Activated naive CD8-positive, alpha-beta T cell treated with anti-CD3 and anti-CD28 coated beads, Interleukin-2, amount 10 ng/mL, durations not matched to agents 7 days and 5 days (primary cell): ENCODE data around the gene ZNRF3. TPM values are rescaled to one million over a fixed set of nuclear protein-coding genes. Genes with fewer than 3 reads are reported as not detected.
"Not testable (repeated sequence)": the region's sequence is repeated elsewhere in the genome, so short reads cannot be mapped to it uniquely, and the experiment has no call there.

ENCODE experiments used
- ATAC-seq: fragments of 150-1000 bp; cut with Tn5 transposase; one replicate; pipeline ENCODE4 v1.10.0; 2021; ENCODE audit warnings: low read depth, moderate library complexity
- POLR2A ChIA-PET: fragments of 350-600 bp; sonication (Branson Sonifier 250); formaldehyde crosslinking; loops from one replicate; lab custom pipeline; 2021; ENCODE audit warnings: antibody characterized with exemption; lab: Charles Lee
- DNase-seq: peaks from one replicate; pipeline ENCODE4 v3.0.0; 2021
- H3K27ac Mint-ChIP-seq: one replicate; pipeline ENCODE4 v1.8.0; 2022; ENCODE audit warnings: mild to moderate bottlenecking, mixed read lengths
- H3K27me3 Mint-ChIP-seq: one replicate; pipeline ENCODE4 v1.8.0; 2022; ENCODE audit warnings: mild to moderate bottlenecking, moderate library complexity, mixed read lengths
- H3K36me3 Mint-ChIP-seq: one replicate; pipeline ENCODE4 v1.8.0; 2021; ENCODE audit warnings: mild to moderate bottlenecking, mixed read lengths
- H3K4me1 Mint-ChIP-seq: one replicate; pipeline ENCODE4 v1.8.0; 2021; ENCODE audit warnings: mixed read lengths
- H3K4me3 Mint-ChIP-seq: one replicate; pipeline ENCODE4 v1.8.0; 2022; ENCODE audit warnings: mild to moderate bottlenecking, moderate library complexity, mixed read lengths
- H3K9me3 Mint-ChIP-seq: one replicate; pipeline ENCODE4 v1.8.0; 2021; ENCODE audit warnings: mixed read lengths
- total RNA-seq, 2 experiments: library from RNA; stranded (reverse); gene quantifications; one replicate each; pipeline ENCODE4 v1.2.3, GENCODE V29; 2021

Gene ZNRF3
- total RNA-seq, 2 experiments from 2014 or later: 1.0 to 1.1 TPM

DNA sequence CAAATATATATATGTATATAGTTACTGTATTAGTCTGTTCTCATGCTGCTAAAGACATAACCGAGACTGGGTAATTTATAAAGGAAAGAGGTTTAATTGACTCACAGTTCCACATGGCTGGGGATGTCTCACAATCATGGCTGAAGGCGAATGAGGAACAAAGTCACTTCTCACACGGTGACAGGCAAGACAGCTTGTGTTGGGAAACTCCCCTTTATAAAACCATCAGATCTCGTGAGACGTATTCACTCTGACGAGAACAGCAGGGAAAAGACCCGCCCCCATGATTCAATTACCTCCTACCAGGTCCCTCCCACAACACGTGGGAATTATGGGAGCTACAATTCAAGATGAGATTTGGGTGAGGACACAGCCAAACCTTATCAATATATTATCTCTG is 15.0 kb upstream of the ZNRF3 start:
- ATAC-seq, H3K4me3 Mint-ChIP-seq, H3K4me1 Mint-ChIP-seq, POLR2A ChIA-PET, H3K27ac Mint-ChIP-seq, H3K9me3 Mint-ChIP-seq, DNase-seq, H3K27me3 Mint-ChIP-seq, H3K36me3 Mint-ChIP-seq: not testable (repeated sequence)

GRCh38 chr22:28869736-28870135 is 13.6 kb upstream of the ZNRF3 start:
- DNase-seq (no peak), ATAC-seq (no peak)
- Mint-ChIP-seq H3K36me3 (no peaks in the 10 kb centered on the region), H3K9me3 (no peaks in the 10 kb centered on the region), H3K4me3 (no peak overlapping the region), H3K27me3 (peaks cover 6% of the 10 kb centered on the region), H3K27ac (no peak overlapping the region), H3K4me1 (peaks cover 7% of the 10 kb centered on the region)
- POLR2A ChIA-PET: no interaction called here

DNA sequence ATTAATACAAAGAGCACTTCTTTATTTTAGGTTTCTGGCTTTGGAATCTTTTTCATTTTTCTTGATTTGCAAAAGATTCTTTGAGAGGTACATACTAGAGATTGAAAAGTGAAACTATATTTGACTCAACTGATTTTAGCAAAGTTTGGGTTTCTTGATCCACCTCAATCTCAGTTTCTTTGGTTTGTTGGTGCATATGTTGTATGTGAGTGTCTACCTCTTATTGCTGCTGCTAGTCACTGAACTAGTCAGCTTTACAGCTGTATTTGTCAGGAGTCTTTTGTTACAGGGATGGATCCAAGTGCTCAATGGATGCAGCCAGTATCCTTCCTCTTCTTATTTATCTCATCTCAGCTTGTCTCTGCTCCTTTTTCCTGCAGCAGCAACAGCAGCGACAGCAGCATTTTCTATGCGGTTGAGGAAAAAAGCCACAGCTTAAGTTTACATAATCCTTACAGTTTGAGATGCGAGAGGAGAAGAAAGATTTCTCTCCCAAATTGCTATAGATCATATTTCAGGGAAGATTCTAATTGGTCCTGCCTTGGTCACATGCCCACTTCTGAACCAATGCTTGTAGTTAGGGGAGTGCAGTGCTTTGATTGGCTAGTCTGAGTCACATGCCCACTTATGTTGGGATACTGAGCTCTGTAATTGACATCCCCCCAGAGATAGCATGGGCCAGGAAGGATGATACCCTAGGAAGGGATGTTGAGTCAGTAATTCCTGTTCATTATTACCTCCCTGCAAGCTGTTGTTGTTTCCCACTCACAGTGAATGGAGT is 10.0 kb upstream of the ZNRF3 start:
- ATAC-seq: no peak
- peaks cover 7% of the 10 kb centered on the region for H3K4me1 Mint-ChIP-seq

DNA sequence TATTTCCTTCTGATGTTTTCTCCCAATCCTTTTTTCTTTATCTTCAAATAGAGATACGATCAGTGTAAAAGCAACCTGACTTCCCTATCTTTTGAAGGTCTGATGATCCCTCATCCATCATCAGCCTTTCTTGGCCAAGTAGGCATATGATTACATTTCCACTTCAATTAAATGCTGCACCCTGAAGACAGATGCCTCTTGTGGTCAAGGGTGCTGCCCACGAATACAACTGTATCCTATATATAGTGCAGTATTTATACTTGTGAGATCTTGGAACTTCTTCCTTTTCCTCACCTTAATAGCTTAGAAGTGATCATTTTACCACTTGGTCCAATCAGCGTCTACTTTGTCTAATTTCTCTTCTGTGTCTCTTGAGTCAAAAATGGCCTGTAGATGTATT is 9.3 kb upstream of the ZNRF3 start:
- H3K9me3 Mint-ChIP-seq: no peaks in the 10 kb centered on the region
- peaks cover 7% of the 10 kb centered on the region for H3K4me1 Mint-ChIP-seq

More for the DNA sequence above, 10.0 kb upstream of the ZNRF3 start:
- POLR2A ChIA-PET: interaction anchor here (0.6 kb wide), 1 partner anchor 9 kb away, joined by 4 read pairs; no protein-coding TSS in a partner anchor
- H3K27me3 Mint-ChIP-seq: peaks cover 2% of the 10 kb centered on the region
- no peaks in the 10 kb centered on the region for H3K9me3 Mint-ChIP-seq
- H3K36me3 Mint-ChIP-seq: no peaks in the 10 kb centered on the region
- H3K27ac Mint-ChIP-seq: no peak overlapping the region
- no peak for DNase-seq
- H3K4me3 Mint-ChIP-seq: no peak overlapping the region

DNA sequence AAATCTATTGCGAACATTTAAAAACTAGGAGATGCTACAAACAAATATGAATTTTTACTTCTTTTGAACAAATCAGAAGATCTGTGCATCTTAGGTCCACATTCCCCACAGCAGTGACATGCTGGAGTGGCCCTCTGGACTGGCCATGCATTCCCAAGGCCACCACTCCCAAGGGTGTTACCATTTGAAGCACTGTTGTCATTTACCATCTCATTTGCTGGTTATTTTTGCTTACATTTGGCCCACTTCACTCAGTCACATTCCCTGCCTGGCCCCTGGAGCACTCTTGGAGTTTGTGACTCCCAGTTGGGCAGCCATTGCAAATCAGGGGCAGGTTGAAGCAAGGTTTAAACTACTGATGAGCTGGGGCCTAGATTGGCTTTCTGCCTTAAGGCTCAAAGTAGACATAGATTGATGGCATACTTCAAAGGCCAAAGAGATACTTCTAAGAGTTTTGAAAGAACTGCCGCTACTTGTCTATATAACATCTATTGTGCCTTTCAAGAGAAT is 8.5 kb upstream of the ZNRF3 start:
- DNase-seq (no peak), ATAC-seq (no peak)
- H3K9me3 Mint-ChIP-seq: no peaks in the 10 kb centered on the region
- no peak overlapping the region for H3K27ac Mint-ChIP-seq
- no peak overlapping the region for H3K4me3 Mint-ChIP-seq
- peaks cover 10% of the 10 kb centered on the region for H3K4me1 Mint-ChIP-seq
- POLR2A ChIA-PET: interaction anchor here (0.7 kb wide), 1 partner anchor 765 kb away, joined by 3 read pairs; no protein-coding TSS in a partner anchor
- no peaks in the 10 kb centered on the region for H3K36me3 Mint-ChIP-seq
- H3K27me3 Mint-ChIP-seq: peaks cover 2% of the 10 kb centered on the region

More for the DNA sequence above, 9.3 kb upstream of the ZNRF3 start:
- H3K36me3 Mint-ChIP-seq: no peaks in the 10 kb centered on the region
- no peak overlapping the region for H3K4me3 Mint-ChIP-seq
- POLR2A ChIA-PET: interaction anchor here (0.6 to 0.7 kb wide), 2 partner anchors 10 to 764 kb away, joined by 3 to 4 read pairs; no protein-coding TSS in a partner anchor
- DNase-seq (no peak), ATAC-seq (no peak)
- peaks cover 2% of the 10 kb centered on the region for H3K27me3 Mint-ChIP-seq
- no peak overlapping the region for H3K27ac Mint-ChIP-seq

DNA sequence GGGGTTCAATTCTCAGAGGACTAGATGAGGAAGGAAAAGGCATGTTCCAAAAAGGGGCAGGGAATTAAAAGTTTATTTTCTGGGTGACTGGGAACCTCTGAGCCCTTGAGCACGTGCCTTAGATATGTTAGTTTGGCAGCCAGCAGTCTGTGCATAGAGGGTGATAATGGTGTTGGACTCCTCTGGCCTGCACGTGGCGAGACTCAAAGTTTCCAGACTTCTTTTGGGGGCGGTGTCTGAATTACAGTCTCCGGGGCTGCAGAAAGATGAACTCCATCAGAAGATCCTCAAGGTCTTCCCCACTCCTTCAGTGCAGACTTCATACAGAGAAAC is 861 bp upstream of the ZNRF3 start:
- DNase-seq (no peak), ATAC-seq (no peak)
- POLR2A ChIA-PET: interaction anchor here (1.0 to 1.3 kb wide), 3 partner anchors 25 to 74 kb away, joined by 3 to 6 read pairs (median 4); no protein-coding TSS in a partner anchor
- H3K4me1 Mint-ChIP-seq: peaks cover 11% of the 10 kb centered on the region
- H3K27me3 Mint-ChIP-seq: peaks cover 46% of the 10 kb centered on the region
- peak overlapping the region; percentile 79 for H3K4me3 Mint-ChIP-seq
- no peaks in the 10 kb centered on the region for H3K36me3 Mint-ChIP-seq
- H3K9me3 Mint-ChIP-seq: no peaks in the 10 kb centered on the region
- peak overlapping the region; percentile 62 for H3K27ac Mint-ChIP-seq

GRCh38 chr22:28883657-28883916 is 215 bp downstream of the ZNRF3 start:
- no peak overlapping the region for H3K4me3 Mint-ChIP-seq
- peaks cover 11% of the 10 kb centered on the region for H3K4me1 Mint-ChIP-seq
- POLR2A ChIA-PET: interaction anchor here (0.6 to 1.3 kb wide), 6 partner anchors 11 to 91 kb away, joined by 3 to 6 read pairs (median 4); no protein-coding TSS in a partner anchor
- DNase-seq (no peak), ATAC-seq (no peak)
- peaks cover 55% of the 10 kb centered on the region for H3K27me3 Mint-ChIP-seq
- H3K9me3 Mint-ChIP-seq: no peaks in the 10 kb centered on the region
- no peaks in the 10 kb centered on the region for H3K36me3 Mint-ChIP-seq
- no peak overlapping the region for H3K27ac Mint-ChIP-seq

DNA sequence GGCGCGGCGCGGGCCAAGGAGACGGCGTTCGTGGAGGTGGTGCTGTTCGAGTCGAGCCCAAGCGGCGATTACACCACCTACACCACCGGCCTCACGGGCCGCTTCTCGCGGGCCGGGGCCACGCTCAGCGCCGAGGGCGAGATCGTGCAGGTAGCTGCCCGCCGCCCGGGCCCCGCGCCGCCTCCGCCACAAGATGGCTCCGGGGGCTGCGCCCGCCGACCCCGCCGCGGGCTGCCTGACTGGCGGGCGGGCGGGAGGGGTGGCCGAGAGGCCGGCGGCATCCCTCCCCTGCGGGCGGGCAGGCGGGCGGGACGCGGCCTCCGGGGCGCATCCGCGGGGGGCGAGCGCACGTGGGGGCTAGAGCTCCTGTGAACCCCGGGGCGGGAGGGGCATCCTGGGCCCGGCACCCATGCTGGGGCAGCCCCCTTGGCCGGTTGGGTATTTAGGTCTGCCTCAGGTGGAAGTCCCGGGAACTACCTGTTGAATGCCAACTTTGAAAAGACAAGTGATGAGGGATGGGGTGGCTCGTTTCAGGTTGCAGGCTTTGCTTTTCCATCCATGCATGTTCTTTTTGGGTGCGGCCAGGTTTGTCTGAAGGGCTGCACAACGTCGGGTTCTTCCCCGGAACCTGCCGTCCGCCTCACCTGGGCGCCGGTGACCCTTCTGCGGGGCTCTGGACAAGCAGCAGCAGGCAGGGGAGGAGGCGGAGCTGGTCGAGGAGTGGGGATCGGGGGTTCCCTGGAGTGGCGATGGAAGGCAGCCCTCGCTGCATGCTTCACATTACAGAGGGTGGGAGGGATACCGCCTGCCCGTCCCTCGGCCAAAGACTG is 760 bp downstream of the ZNRF3 start:
- H3K36me3 Mint-ChIP-seq: no peaks in the 10 kb centered on the region
- ATAC-seq (peak; percentile 28), DNase-seq (peak; percentile 65)
- POLR2A ChIA-PET: interaction anchor here (0.6 to 1.0 kb wide), 2 partner anchors 13 to 92 kb away, joined by 3 to 4 read pairs; no protein-coding TSS in a partner anchor
- no peak overlapping the region for H3K27ac Mint-ChIP-seq
- peaks cover 56% of the 10 kb centered on the region for H3K27me3 Mint-ChIP-seq
- peaks cover 11% of the 10 kb centered on the region for H3K4me1 Mint-ChIP-seq
- no peaks in the 10 kb centered on the region for H3K9me3 Mint-ChIP-seq
- peak overlapping the region; percentile 49 for H3K4me3 Mint-ChIP-seq

- DNase-seq (no peak), ATAC-seq (no peak)
- POLR2A ChIA-PET: no interaction called here
- no peaks in the 10 kb centered on the region for H3K9me3 Mint-ChIP-seq
- no peaks in the 10 kb centered on the region for H3K36me3 Mint-ChIP-seq
- peak overlapping the region; percentile 49 for H3K27ac Mint-ChIP-seq
- H3K27me3 Mint-ChIP-seq: peaks cover 58% of the 10 kb centered on the region
- peaks cover 12% of the 10 kb centered on the region for H3K4me1 Mint-ChIP-seq
- peak overlapping the region; percentile 20 for H3K4me3 Mint-ChIP-seq
These were observed 1.5 kb downstream of the ZNRF3 start for GRCh38 chr22:28884747-28885350.

- peaks cover 60% of the 10 kb centered on the region for H3K27me3 Mint-ChIP-seq
- DNase-seq (no peak), ATAC-seq (no peak)
- H3K4me3 Mint-ChIP-seq: no peak overlapping the region
- H3K4me1 Mint-ChIP-seq: peaks cover 10% of the 10 kb centered on the region
- no peak overlapping the region for H3K27ac Mint-ChIP-seq
- POLR2A ChIA-PET: no interaction called here
- no peaks in the 10 kb centered on the region for H3K36me3 Mint-ChIP-seq
- H3K9me3 Mint-ChIP-seq: no peaks in the 10 kb centered on the region
These were observed 2.6 kb downstream of the ZNRF3 start for GRCh38 chr22:28885939-28886338.

DNA sequence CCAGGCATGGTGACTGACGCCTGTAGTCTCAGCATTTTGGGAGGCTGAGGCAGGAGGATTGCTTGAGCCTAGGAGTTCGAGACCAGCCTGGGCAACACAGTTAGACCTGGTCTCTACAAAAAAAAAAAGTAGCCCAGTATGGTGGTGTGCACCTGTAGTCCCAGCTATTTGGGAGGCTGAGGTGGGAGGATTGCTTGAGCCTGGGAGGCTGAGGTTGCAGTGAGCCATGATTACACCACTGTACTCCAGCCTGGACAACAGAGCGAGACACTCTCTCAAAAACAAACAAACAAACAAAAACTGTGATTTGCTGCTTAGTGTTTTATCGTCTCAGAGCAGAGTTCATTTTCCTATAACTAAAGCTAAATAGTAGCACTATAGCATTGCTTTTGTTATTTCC is 3.3 kb downstream of the ZNRF3 start:
- Mint-ChIP-seq H3K4me1 (peaks cover 10% of the 10 kb centered on the region), H3K27me3 (peaks cover 55% of the 10 kb centered on the region)
- POLR2A ChIA-PET, H3K36me3 Mint-ChIP-seq, DNase-seq, H3K27ac Mint-ChIP-seq, ATAC-seq, H3K4me3 Mint-ChIP-seq, H3K9me3 Mint-ChIP-seq: not testable (repeated sequence)

- ATAC-seq (no peak), DNase-seq (no peak)
- POLR2A ChIA-PET: no interaction called here
- H3K27ac Mint-ChIP-seq: no peak overlapping the region
- H3K4me3 Mint-ChIP-seq: no peak overlapping the region
- peaks cover 48% of the 10 kb centered on the region for H3K27me3 Mint-ChIP-seq
- H3K36me3 Mint-ChIP-seq: no peaks in the 10 kb centered on the region
- no peaks in the 10 kb centered on the region for H3K9me3 Mint-ChIP-seq
- peaks cover 5% of the 10 kb centered on the region for H3K4me1 Mint-ChIP-seq
These were observed 4.5 kb downstream of the ZNRF3 start for GRCh38 chr22:28887725-28888459.
